Stimulated activated CD4-positive, alpha-beta T cell treated with anti-CD3 and anti-CD28 coated beads, Interleukin-4, amount 100 ng/mL, for 1 hour (primary cell): ENCODE results near the gene PLPP4.

ENCODE experiments used
- DNase-seq: peaks from one replicate; pipeline ENCODE4 v3.0.0-alpha.2; 2020

Gene PLPP4

GRCh38 chr10:120580918-120581895 lies 124.2 kb downstream of the PLPP4 start:
- DNase-seq = no peak

- DNase-seq = no peak
Measured at GRCh38 chr10:120582753-120583152, 125.7 kb downstream of the PLPP4 start.

- DNase-seq = no peak
Measured at GRCh38 chr10:120583424-120584108, 126.5 kb downstream of the PLPP4 start.

GRCh38 chr10:120584786-120585185 lies 127.8 kb downstream of the PLPP4 start:
- no peak for DNase-seq

- DNase-seq = no peak
Measured at GRCh38 chr10:120586471-120586872, 129.4 kb downstream of the PLPP4 start.

GRCh38 chr10:120587061-120587460 lies 130.0 kb downstream of the PLPP4 start:
- DNase-seq = no peak

GRCh38 chr10:120588311-120588710 lies 131.3 kb downstream of the PLPP4 start:
- no peak for DNase-seq

- no peak for DNase-seq
Measured at GRCh38 chr10:120593693-120594092, 136.7 kb downstream of the PLPP4 start.

GRCh38 chr10:120597902-120598301 lies 140.9 kb downstream of the PLPP4 start:
- DNase-seq = no peak

- DNase-seq = no peak
Measured at GRCh38 chr10:120598386-120598785, 141.4 kb downstream of the PLPP4 start.

- no peak for DNase-seq
Measured at GRCh38 chr10:120599200-120599724, 142.2 kb downstream of the PLPP4 start.

- DNase-seq = no peak
Measured at GRCh38 chr10:120600871-120601649, 144.0 kb downstream of the PLPP4 start.

GRCh38 chr10:120601999-120602398 lies 145.0 kb downstream of the PLPP4 start:
- no peak for DNase-seq

- no peak for DNase-seq
Measured at GRCh38 chr10:120605410-120605809, 148.4 kb downstream of the PLPP4 start.

GRCh38 chr10:120606051-120606764 lies 149.2 kb downstream of the PLPP4 start:
- no peak for DNase-seq

GRCh38 chr10:120607016-120607709 lies 150.1 kb downstream of the PLPP4 start:
- DNase-seq = no peak

- no peak for DNase-seq
Measured at GRCh38 chr10:120607710-120608703, 151.0 kb downstream of the PLPP4 start.

- no peak for DNase-seq
Measured at GRCh38 chr10:120609006-120609405, 152.0 kb downstream of the PLPP4 start.

GRCh38 chr10:120610791-120611190 lies 153.8 kb downstream of the PLPP4 start:
- no peak for DNase-seq

- DNase-seq = no peak
Measured at GRCh38 chr10:120612756-120613155, 155.7 kb downstream of the PLPP4 start.
